HepG2 (cell line): ENCODE data around the gene MTX1. TPM values are rescaled to one million over a fixed set of nuclear protein-coding genes. Genes with fewer than 3 reads are reported as not detected.
A peak's percentile ranks its signal among the peaks of the same experiment; 100 is the strongest.

Experiments
- ATAC-seq: fragments of 200-7000 bp; cut with Tn5 transposase; 3 replicates; pipeline ENCODE4 v1.9.1; 2020; ENCODE audit warnings: mild to moderate bottlenecking, moderate library complexity
- BruUV-seq: library from RNA; stranded (reverse); fragments of 400-500 nt; replicated peaks from 2 replicates; lab custom pipeline; 2021; lab: Mats Ljungman, UMichigan
- CTCF ChIA-PET: fragments of 300-600 bp; formaldehyde crosslinking; extraction: SDS; loops from one replicate; lab custom pipeline; 2021; ENCODE audit warnings: low total read pairs, inconsistent platforms, low intra/inter-chr PET ratio; lab: Yijun Ruan, JAX
- POLR2A ChIA-PET: fragments of 350-600 bp; sonication (Branson Sonifier 250); formaldehyde crosslinking; loops from one replicate; lab custom pipeline; 2020; ENCODE audit warnings: antibody characterized with exemption, inconsistent platforms; lab: Yijun Ruan, JAX
- DNase-seq: peaks from one replicate; pipeline ENCODE4 v3.0.0-alpha.2; 2015; ENCODE audit warnings: low spot score
- FAIRE-seq: peaks from 3 replicates; lab custom pipeline; 2011; peaks lifted over from hg19 to GRCh38; lab: Jason Lieb, UNC
- H2AFZ ChIP-seq: one replicate; pipeline ENCODE4 v1.6.1; 2011; ENCODE audit warnings: low read length, inconsistent platforms
- H3K27ac ChIP-seq: fragments of 300-600 bp; 3 replicates; pipeline ENCODE4 v1.8.0; 2011; ENCODE audit warnings: mixed run types, mild to moderate bottlenecking, mixed read lengths, low read length, inconsistent platforms; ENCODE audit not compliant: insufficient read depth; ENCODE audit errors: extremely low read length
- H3K27me3 ChIP-seq, 2 experiments: fragments of 200-600 bp in 1 of 2; 2 replicates in 1 of 2; 3 replicates in 1 of 2; pipeline versions ENCODE4 v1.6.0 to v1.8.0; 2011; ENCODE audit warnings: low read length in 2 of 2, mild to moderate bottlenecking in 2 of 2, moderate library complexity in 2 of 2, inconsistent platforms in 1 of 2; ENCODE audit not compliant: insufficient read depth in 2 of 2, control insufficient read depth in 1 of 2
- H3K36me3 ChIP-seq, 2 experiments: fragments of 200-600 bp in 1 of 2; replicated peaks in 1 of 2; 2 replicates in 1 of 2; 3 replicates in 1 of 2; pipeline versions ENCODE4 v1.5.1 to v1.8.0; 2011; ENCODE audit warnings: low read length in 2 of 2, inconsistent platforms in 1 of 2; ENCODE audit not compliant: insufficient read depth in 2 of 2, control insufficient read depth in 1 of 2
- H3K4me1 ChIP-seq: 2 replicates; pipeline ENCODE4 v1.5.1; 2012; ENCODE audit warnings: low read length, inconsistent platforms; ENCODE audit not compliant: insufficient read depth
- H3K4me2 ChIP-seq: 2 replicates; pipeline ENCODE4 v1.6.0; 2011; ENCODE audit warnings: low read depth, low read length, inconsistent platforms
- H3K4me3 ChIP-seq, 3 experiments: fragments of 200-600 bp in 1 of 3; sonication (generic), shearing (Covaris generic) in 1 of 3; replicated peaks in 1 of 3; 2 replicates each; pipeline ENCODE4 v1.5.1; 2011 to 2016; ENCODE audit warnings: low read length in 3 of 3, inconsistent platforms in 2 of 3, low read depth in 2 of 3, mild to moderate bottlenecking in 2 of 3, control low read depth in 1 of 3, mixed read lengths in 1 of 3; ENCODE audit not compliant: insufficient read depth in 1 of 3
- H3K79me2 ChIP-seq: one replicate; pipeline ENCODE4 v1.6.1; 2011; ENCODE audit warnings: low read length, inconsistent platforms; ENCODE audit not compliant: insufficient read depth
- H3K9ac ChIP-seq: 2 replicates; pipeline ENCODE4 v1.6.0; 2011; ENCODE audit warnings: mild to moderate bottlenecking, low read depth, low read length, inconsistent platforms; ENCODE audit not compliant: insufficient read depth
- H3K9me3 ChIP-seq: 2 replicates; pipeline ENCODE4 v1.5.1; 2012; ENCODE audit warnings: mild to moderate bottlenecking, low read length
- H4K20me1 ChIP-seq: 2 replicates; pipeline ENCODE4 v1.6.0; 2011; ENCODE audit warnings: inconsistent platforms, mild to moderate bottlenecking, low read length, moderate library complexity; ENCODE audit not compliant: insufficient read depth
- BRD4 ChIP-seq: sonication (generic); formaldehyde crosslinking; IDR thresholded peaks from 2 replicates; pipeline ENCODE4 v1.4.0; 2020; ENCODE audit warnings: missing genetic modification reagents
- CSRNP1 ChIP-seq: sonication (generic); formaldehyde crosslinking; IDR thresholded peaks from 2 replicates; pipeline ENCODE4 v1.8.1; 2023; ENCODE audit warnings: mild to moderate bottlenecking, missing genetic modification reagents
- DZIP1 ChIP-seq: sonication (generic); formaldehyde crosslinking; IDR thresholded peaks from 2 replicates; pipeline ENCODE4 v1.5.0; 2020; ENCODE audit warnings: mild to moderate bottlenecking, missing genetic modification reagents
- ERF ChIP-seq: IDR thresholded peaks from 2 replicates; pipeline ENCODE4 v1.6.1; 2018; ENCODE audit warnings: missing biosample characterization, missing genetic modification reagents
- ETV5 ChIP-seq: IDR thresholded peaks from 2 replicates; pipeline ENCODE4 v1.6.1; 2018; ENCODE audit warnings: missing biosample characterization, missing genetic modification reagents, inconsistent platforms, borderline replicate concordance
- ETV6 ChIP-seq: sonication (generic); formaldehyde crosslinking; conservative IDR thresholded peaks from 2 replicates; pipeline ENCODE4 v1.4.0; 2020; ENCODE audit warnings: missing genetic modification reagents
- IKZF4 ChIP-seq: sonication (generic); formaldehyde crosslinking; IDR thresholded peaks from 2 replicates; pipeline ENCODE4 v1.5.1; 2020; ENCODE audit warnings: borderline replicate concordance, mild to moderate bottlenecking, low read depth, missing genetic modification reagents; ENCODE audit errors: not compliant biosample characterization
- MAX ChIP-seq: IDR thresholded peaks from 2 replicates; pipeline ENCODE4 v1.6.1; 2012; ENCODE audit warnings: inconsistent platforms
- MXI1 ChIP-seq: IDR thresholded peaks from 3 replicates; pipeline ENCODE4 v1.6.1; 2012; ENCODE audit warnings: low read depth, low read length, inconsistent platforms, borderline replicate concordance
- NFKBIZ ChIP-seq: IDR thresholded peaks from 2 replicates; pipeline ENCODE4 v1.6.1; 2018; ENCODE audit warnings: missing genetic modification reagents, missing compliant biosample characterization
- RBM22 ChIP-seq: fragments of 200-400 bp; formaldehyde crosslinking; optimal IDR thresholded peaks from 2 replicates; pipeline ENCODE3; 2017; ENCODE audit warnings: mild to moderate bottlenecking, low read length, moderate library complexity
- SAP130 ChIP-seq: IDR thresholded peaks from 2 replicates; pipeline ENCODE4 v1.6.1; 2016; ENCODE audit warnings: low read depth
- SOX5 ChIP-seq: IDR thresholded peaks from 2 replicates; pipeline ENCODE4 v1.6.1; 2016; ENCODE audit warnings: borderline replicate concordance
- TBX2 ChIP-seq: sonication (generic); formaldehyde crosslinking; IDR thresholded peaks from 2 replicates; pipeline ENCODE4 v1.5.0; 2020; ENCODE audit warnings: missing genetic modification reagents, mild to moderate bottlenecking, borderline replicate concordance
- THAP11 ChIP-seq: IDR thresholded peaks from 2 replicates; pipeline ENCODE4 v1.6.1; 2016; ENCODE audit warnings: missing biosample characterization, missing genetic modification reagents
- ZMYM3 ChIP-seq: sonication (generic); formaldehyde crosslinking; IDR thresholded peaks from 2 replicates; pipeline ENCODE4 v1.5.1; 2020; ENCODE audit warnings: mild to moderate bottlenecking, missing genetic modification reagents
- ZNF333 ChIP-seq: sonication (generic); formaldehyde crosslinking; IDR thresholded peaks from 2 replicates; pipeline ENCODE4 v1.4.0; 2020; ENCODE audit warnings: mild to moderate bottlenecking, missing genetic modification reagents, borderline replicate concordance
- ZNF883 ChIP-seq: sonication (generic); formaldehyde crosslinking; IDR thresholded peaks from 2 replicates; pipeline ENCODE4 v1.5.1; 2020; ENCODE audit warnings: mild to moderate bottlenecking, missing genetic modification reagents; ENCODE audit errors: not compliant biosample characterization
- WGBS: methylation state at CpG from one replicate; pipeline ENCODE4 v1.1.6; 2017; ENCODE audit warnings: low lambda C conversion rate; 5-methylcytosine and 5-hydroxymethylcytosine counted together
- in situ Hi-C: cut with HindIII; loops from 2 replicates; pipeline ENCODE4 v1.10.0; 2017; ENCODE audit warnings: low pct_unique_long_range_greater_than_20kb; ENCODE audit not compliant: extremely low pct_ligation_motif_present
- intact Hi-C: fragments of 100-400 bp; cut with micrococcal nuclease; formaldehyde crosslinking; loops from one replicate; pipeline ENCODE4 v1.10.0; 2022; ENCODE audit not compliant: unreplicated experiment
- polyA plus RNA-seq, 8 experiments: library from polyadenylated mRNA; depleted of rRNA in 3 of 8; stranded (reverse) in 7 of 8; unstranded in 1 of 8; fragments of >200 nt; fragmentation: Illumina TruSeq in 4 of 8; extraction: Trizol in 4 of 8; gene quantifications; 2 replicates each; pipeline versions ENCODE4 v1.2.1 to v1.2.3, GENCODE V29; 2011 to 2016; ENCODE audit warnings: low read depth in 4 of 8, missing spikeins in 1 of 8, mixed read lengths in 1 of 8; ENCODE audit not compliant: insufficient read depth in 1 of 8
- total RNA-seq, 5 experiments: library from RNA; depleted of rRNA; stranded (reverse); fragments of >200 nt; fragmentation: Illumina TruSeq; extraction: Trizol; gene quantifications; 2 replicates each; pipeline ENCODE4 v1.2.3, GENCODE V29; 2016; ENCODE audit warnings: low read depth in 1 of 5

The MTX1 gene
- total and polyA plus RNA-seq, 2 of the 13 experiments (the other 11 are each of a cell fraction or from before 2014, with no cell fraction given), result 64.5 to 72.6 TPM

- H2AFZ ChIP-seq, result no peak overlapping the region
- no peak for TF ChIP-seq ETV6
- no peak for TF ChIP-seq IKZF4
- TF ChIP-seq MXI1, result 0 out of 3 replicates have a peak, but pooled peaks have one; percentile 7
- TF ChIP-seq NFKBIZ (CRISPR knock-in tag), result no peak
- no peak for TF ChIP-seq RBM22
- TF ChIP-seq ZNF883, result no peak
- TF ChIP-seq MAX, result peak; percentile 24; the same call in 1 of the 2 replicates
- TF ChIP-seq BRD4, result no peak
- peak; percentile 35; the same call in 1 of the 2 replicates for TF ChIP-seq ZNF333 (CRISPR knock-in tag)
- TF ChIP-seq ZMYM3 (CRISPR knock-in tag), result no peak
- TF ChIP-seq THAP11 (CRISPR knock-in tag), result no peak; the same call in 1 of the 2 replicates
- TF ChIP-seq ETV5 (CRISPR knock-in tag), result peak; percentile 58; the same call in 1 of the 2 replicates
- TF ChIP-seq DZIP1 (CRISPR knock-in tag), result 0 out of 2 replicates have a peak, but pooled peaks have one; percentile 17
- TF ChIP-seq SOX5 (CRISPR knock-in tag), result 0 out of 2 replicates have a peak, but pooled peaks have one; percentile 7
- peak; percentile 50; the same call in 1 of the 2 replicates for TF ChIP-seq SAP130 (CRISPR knock-in tag)
- TF ChIP-seq ERF (CRISPR knock-in tag), result 0 out of 2 replicates have a peak, but pooled peaks have one; percentile 18
- peak; percentile 35; the same call in 1 of the 2 replicates for TF ChIP-seq TBX2 (CRISPR knock-in tag)
- 0 out of 2 replicates have a peak, but pooled peaks have one; percentile 21 for TF ChIP-seq CSRNP1 (CRISPR knock-in tag)
Observed at GRCh38 chr1:155166471-155167165, 41.9 kb upstream of the MTX1 start.

More at GRCh38 chr1:155166471-155167165, 41.9 kb upstream of the MTX1 start:
- Histone ChIP-seq H3K9me3 (no peaks in the 10 kb centered on the region), H3K27ac (no peak overlapping the region), H3K79me2 (no peaks in the 10 kb centered on the region), H3K27me3 (0 out of 5 replicates have a peak, but pooled peaks cover 0 to 8% of the 10 kb centered on the region in 2 experiments), H4K20me1 (no peaks in the 10 kb centered on the region), H3K4me1 (peaks cover 28% of the 10 kb centered on the region), H3K4me3 (peak overlapping the region in 1 of 3 experiments; percentile 75; a peak in 2 of 6 replicates), H3K4me2 (peak overlapping the region; percentile 57), H3K9ac (0 out of 2 replicates have a peak overlapping the region, but pooled peaks have one; percentile 2), H3K36me3 (peaks cover 0 to 12% of the 10 kb centered on the region in 2 experiments; a peak in 2 of 5 replicates)
- POLR2A ChIA-PET, result interaction anchor here (0.7 to 5.9 kb wide), 7 partner anchors 31 to 82 kb away, joined by 3 to 56 read pairs (median 5); partner anchors contain the start of genes EFNA1 and SLC50A1
- CTCF ChIA-PET, result interaction anchor here (1.3 to 5.3 kb wide), 4 partner anchors 54 to 105 kb away, joined by 3 to 165 read pairs (median 10); no protein-coding TSS in a partner anchor
- in situ Hi-C loops (loop anchor here (5.0 kb wide), 1 partner anchor 74 kb away; no protein-coding TSS in a partner anchor), intact Hi-C loops (loop anchor here (1.0 to 2.0 kb wide), 2 partner anchors 40 to 72 kb away; partner anchors contain the start of gene EFNA1)
- WGBS, result 25% methylated on average over 22 of the region's 27 CpGs
- ATAC-seq (peak; percentile 12), FAIRE-seq (no peak), DNase-seq (no peak)
- BruUV-seq, result no TSS peak
